H1 (cell line): ENCODE results near the gene WDR27. TPM values are rescaled to one million over a fixed set of nuclear protein-coding genes. Genes with fewer than 3 reads are reported as not detected.

Experiments used
- CTCF ChIA-PET: fragments of 300-600 bp; sonication (Branson Sonifier 250); formaldehyde crosslinking; loops from one replicate; lab custom pipeline; 2021; ENCODE audit not compliant: partially characterized antibody; lab: Charles Lee
- POLR2A ChIA-PET: fragments of 300-600 bp; sonication (Branson Sonifier 250); formaldehyde crosslinking; loops from one replicate; lab custom pipeline; 2021; ENCODE audit warnings: inconsistent platforms; ENCODE audit not compliant: partially characterized antibody; lab: Charles Lee
- DNase-seq, 2 experiments: peaks; one replicate each; pipeline versions ENCODE4 v3.0.0 to v3.0.0-alpha.2; 2010 to 2022; ENCODE audit warnings: low spot score in 2 of 2, low read depth in 1 of 2, mixed read lengths in 1 of 2
- FAIRE-seq: peaks from 2 replicates; lab custom pipeline; 2011; peaks lifted over from hg19 to GRCh38; lab: Jason Lieb, UNC
- H2AFZ ChIP-seq: 2 replicates; pipeline ENCODE4 v1.8.1; 2012; ENCODE audit warnings: low read length, inconsistent platforms
- H2AK5ac ChIP-seq: 2 replicates; pipeline ENCODE4 v1.6.1; 2013; ENCODE audit warnings: low read depth, low read length
- H2BK120ac ChIP-seq: replicated peaks from 2 replicates; pipeline ENCODE3; 2013; ENCODE audit warnings: low read depth, low read length, inconsistent platforms
- H2BK12ac ChIP-seq: 2 replicates; pipeline ENCODE4 v1.6.1; 2013; ENCODE audit warnings: low read depth, low read length
- H2BK15ac ChIP-seq: 2 replicates; pipeline ENCODE4 v1.6.1; 2013; ENCODE audit warnings: low read length
- H2BK20ac ChIP-seq: 2 replicates; pipeline ENCODE4 v1.6.1; 2013; ENCODE audit warnings: low read length
- H2BK5ac ChIP-seq: 2 replicates; pipeline ENCODE4 v1.6.1; 2013; ENCODE audit warnings: low read depth, low read length
- H3K14ac ChIP-seq: 2 replicates; pipeline ENCODE4 v1.6.1; 2013; ENCODE audit warnings: inconsistent platforms; ENCODE audit not compliant: insufficient read length
- H3K18ac ChIP-seq: 2 replicates; pipeline ENCODE4 v1.6.1; 2013; ENCODE audit warnings: low read length; ENCODE audit errors: extremely low read depth
- H3K23ac ChIP-seq: 2 replicates; pipeline ENCODE4 v1.6.1; 2013; ENCODE audit warnings: inconsistent platforms; ENCODE audit not compliant: insufficient read length
- H3K23me2 ChIP-seq: 2 replicates; pipeline ENCODE4 v1.6.1; 2013; ENCODE audit warnings: low read depth, low read length
- H3K27ac ChIP-seq: 2 replicates; pipeline ENCODE4 v1.6.1; 2011; ENCODE audit warnings: low read depth, low read length, inconsistent platforms
- H3K27me3 ChIP-seq, 4 experiments: replicated peaks in 1 of 4; 1 replicate in 1 of 4; 2 replicates in 3 of 4; pipeline versions ENCODE4 v1.6.1 to v1.8.1; 2011 to 2013; ENCODE audit warnings: low read length in 3 of 4, mild to moderate bottlenecking in 3 of 4, inconsistent platforms in 2 of 4, mixed read lengths in 2 of 4, moderate library complexity in 1 of 4; ENCODE audit not compliant: control insufficient read depth in 3 of 4, insufficient read depth in 3 of 4; ENCODE audit errors: extremely low read depth in 1 of 4
- H3K36me3 ChIP-seq, 4 experiments: 2 replicates each; pipeline versions ENCODE4 v1.6.1 to v1.8.1; 2011 to 2013; ENCODE audit warnings: mild to moderate bottlenecking in 4 of 4, low read length in 3 of 4, moderate library complexity in 2 of 4, control low read depth in 1 of 4, inconsistent platforms in 1 of 4; ENCODE audit not compliant: insufficient read depth in 4 of 4, control insufficient read depth in 2 of 4
- H3K4ac ChIP-seq: replicated peaks from 2 replicates; pipeline ENCODE3; 2013; ENCODE audit warnings: low read length, low read depth, mixed read lengths, inconsistent platforms; ENCODE audit not compliant: insufficient read length
- H3K4me1 ChIP-seq, 4 experiments: replicated peaks in 1 of 4; 1 replicate in 1 of 4; 2 replicates in 3 of 4; pipeline versions ENCODE4 v1.6.1 to v1.8.1; 2011 to 2013; ENCODE audit warnings: low read length in 3 of 4, inconsistent platforms in 2 of 4, mixed read lengths in 1 of 4; ENCODE audit not compliant: insufficient read depth in 4 of 4, control insufficient read depth in 3 of 4
- H3K4me2 ChIP-seq, 2 experiments: 2 replicates each; pipeline versions ENCODE4 v1.6.1 to v1.8.1; 2011 to 2013; ENCODE audit warnings: low read depth in 2 of 2, low read length in 2 of 2, control low read depth in 1 of 2, inconsistent platforms in 1 of 2, mild to moderate bottlenecking in 1 of 2; ENCODE audit not compliant: insufficient read depth in 1 of 2
- H3K4me3 ChIP-seq, 4 experiments: fragments of 200-600, 300-600 bp in 1 of 4; sonication (generic), shearing (Covaris generic), sonication (Bioruptor Twin) in 1 of 4; 2 replicates each; pipeline versions ENCODE4 v1.5.1 to v1.8.1; 2011 to 2016; ENCODE audit warnings: low read length in 4 of 4, low read depth in 3 of 4, control low read depth in 2 of 4, inconsistent platforms in 2 of 4, mild to moderate bottlenecking in 2 of 4, mixed read lengths in 1 of 4, moderate library complexity in 1 of 4; ENCODE audit not compliant: insufficient read depth in 2 of 4; ENCODE audit errors: extremely low read depth in 1 of 4
- H3K56ac ChIP-seq: replicated peaks from 2 replicates; pipeline ENCODE3; 2013; ENCODE audit warnings: low read depth, mild to moderate bottlenecking, mixed read lengths, low read length, inconsistent platforms; ENCODE audit not compliant: insufficient read length
- H3K79me1 ChIP-seq: 2 replicates; pipeline ENCODE4 v1.6.1; 2013; ENCODE audit warnings: low read depth, low read length, control low read depth
- H3K79me2 ChIP-seq, 2 experiments: 2 replicates each; pipeline versions ENCODE4 v1.6.1 to v1.8.1; 2012 to 2013; ENCODE audit warnings: low read length in 2 of 2, mild to moderate bottlenecking in 2 of 2, inconsistent platforms in 1 of 2; ENCODE audit not compliant: insufficient read depth in 2 of 2, control insufficient read depth in 1 of 2
- H3K9ac ChIP-seq, 4 experiments: replicated peaks in 1 of 4; 1 replicate in 1 of 4; 2 replicates in 3 of 4; pipeline versions ENCODE4 v1.6.1 to v1.8.1; 2011 to 2013; ENCODE audit warnings: low read depth in 3 of 4, low read length in 3 of 4, control low read depth in 2 of 4, mild to moderate bottlenecking in 2 of 4, moderate library complexity in 2 of 4, inconsistent platforms in 1 of 4; ENCODE audit errors: extremely low read depth in 1 of 4
- H3K9me3 ChIP-seq, 2 experiments: 2 replicates each; pipeline versions ENCODE4 v1.6.1 to v1.8.1; 2012 to 2013; ENCODE audit warnings: mild to moderate bottlenecking in 2 of 2, moderate library complexity in 2 of 2, control low read depth in 1 of 2, inconsistent platforms in 1 of 2, low read depth in 1 of 2, low read length in 1 of 2, mixed read lengths in 1 of 2; ENCODE audit not compliant: insufficient read depth in 2 of 2
- H4K20me1 ChIP-seq, 2 experiments: replicated peaks in 1 of 2; 2 replicates each; pipeline versions ENCODE3 to v1.8.1; 2011 to 2013; ENCODE audit warnings: inconsistent platforms in 2 of 2, low read length in 2 of 2, mild to moderate bottlenecking in 1 of 2; ENCODE audit not compliant: insufficient read depth in 2 of 2, control insufficient read depth in 1 of 2
- H4K5ac ChIP-seq: 2 replicates; pipeline ENCODE4 v1.6.1; 2013; ENCODE audit warnings: low read length, low read depth, mixed read lengths, inconsistent platforms; ENCODE audit not compliant: insufficient read length
- H4K8ac ChIP-seq: 2 replicates; pipeline ENCODE4 v1.8.0; 2013; ENCODE audit warnings: mild to moderate bottlenecking, moderate library complexity, low read length, inconsistent platforms; ENCODE audit not compliant: insufficient read depth; ENCODE audit errors: extremely low read depth
- H4K91ac ChIP-seq: replicated peaks from 2 replicates; pipeline ENCODE3; 2013; ENCODE audit warnings: low read length, mixed read lengths, inconsistent platforms; ENCODE audit not compliant: insufficient read length
- ATF2 ChIP-seq: IDR thresholded peaks from 2 replicates; pipeline ENCODE4 v1.6.1; 2012; ENCODE audit warnings: low read length, inconsistent platforms
- BCL11A ChIP-seq, 2 experiments: IDR thresholded peaks; one replicate each; pipeline ENCODE4 v1.6.1; 2011; ENCODE audit warnings: low read depth in 2 of 2, low read length in 2 of 2, mild to moderate bottlenecking in 2 of 2
- CEBPB ChIP-seq: IDR thresholded peaks from 2 replicates; pipeline ENCODE4 v1.6.1; 2012; ENCODE audit warnings: low read depth, low read length
- POU5F1 ChIP-seq: IDR thresholded peaks from 2 replicates; pipeline ENCODE4 v1.6.1; 2011; ENCODE audit warnings: low read depth, mild to moderate bottlenecking, low read length, moderate library complexity
- RBBP5 ChIP-seq: IDR thresholded peaks from 2 replicates; pipeline ENCODE4 v1.7.1; 2012; ENCODE audit warnings: low read depth, mild to moderate bottlenecking, inconsistent platforms, low read length, moderate library complexity, borderline replicate concordance
- SP1 ChIP-seq: IDR thresholded peaks from 2 replicates; pipeline ENCODE4 v1.6.1; 2011; ENCODE audit warnings: low read depth, low read length
- WGBS, 2 experiments: shearing (Covaris generic) in 1 of 2; methylation state at CpG; one replicate each; pipeline versions ENCODE4 v1.1.6 to v1.1.7; 2013 to 2015; ENCODE audit warnings: low lambda C conversion rate in 2 of 2, mixed read lengths in 2 of 2, inconsistent platforms in 1 of 2, low coverage in 1 of 2, missing lambda C conversion rate in 1 of 2; ENCODE audit not compliant: insufficient replicate concordance in 2 of 2, insufficient coverage in 1 of 2, insufficient read length in 1 of 2; ENCODE audit errors: extremely low coverage in 1 of 2, missing lambda C conversion rate in 1 of 2; 5-methylcytosine and 5-hydroxymethylcytosine counted together
- polyA plus RNA-seq, 7 experiments: library from polyadenylated mRNA; depleted of rRNA in 3 of 7; stranded (reverse) in 5 of 7; unstranded in 2 of 7; fragments of >200 nt in 5 of 7; fragments of 200-250 nt in 2 of 7; gene quantifications; 1 replicate in 5 of 7; 2 replicates in 1 of 7; 4 replicates in 1 of 7; pipeline versions ENCODE4 v1.2.1 to v1.2.3, GENCODE V29; 2011 to 2013; ENCODE audit warnings: missing spikeins in 2 of 7, mixed read lengths in 2 of 7
- total RNA-seq: library from RNA; stranded (reverse); fragmentation: NEBNext Ultra II Directional; extraction: Animal tissue kit (Norgen Biotek cat#: 25700); gene quantifications from 2 replicates; pipeline ENCODE4 v1.2.1, GENCODE V29; 2021

Gene WDR27
- total and polyA plus RNA-seq, 2 of the 8 experiments (the other 6 are each of a cell fraction or from before 2014, with no cell fraction given) = 53.6 to 68.6 TPM

DNA sequence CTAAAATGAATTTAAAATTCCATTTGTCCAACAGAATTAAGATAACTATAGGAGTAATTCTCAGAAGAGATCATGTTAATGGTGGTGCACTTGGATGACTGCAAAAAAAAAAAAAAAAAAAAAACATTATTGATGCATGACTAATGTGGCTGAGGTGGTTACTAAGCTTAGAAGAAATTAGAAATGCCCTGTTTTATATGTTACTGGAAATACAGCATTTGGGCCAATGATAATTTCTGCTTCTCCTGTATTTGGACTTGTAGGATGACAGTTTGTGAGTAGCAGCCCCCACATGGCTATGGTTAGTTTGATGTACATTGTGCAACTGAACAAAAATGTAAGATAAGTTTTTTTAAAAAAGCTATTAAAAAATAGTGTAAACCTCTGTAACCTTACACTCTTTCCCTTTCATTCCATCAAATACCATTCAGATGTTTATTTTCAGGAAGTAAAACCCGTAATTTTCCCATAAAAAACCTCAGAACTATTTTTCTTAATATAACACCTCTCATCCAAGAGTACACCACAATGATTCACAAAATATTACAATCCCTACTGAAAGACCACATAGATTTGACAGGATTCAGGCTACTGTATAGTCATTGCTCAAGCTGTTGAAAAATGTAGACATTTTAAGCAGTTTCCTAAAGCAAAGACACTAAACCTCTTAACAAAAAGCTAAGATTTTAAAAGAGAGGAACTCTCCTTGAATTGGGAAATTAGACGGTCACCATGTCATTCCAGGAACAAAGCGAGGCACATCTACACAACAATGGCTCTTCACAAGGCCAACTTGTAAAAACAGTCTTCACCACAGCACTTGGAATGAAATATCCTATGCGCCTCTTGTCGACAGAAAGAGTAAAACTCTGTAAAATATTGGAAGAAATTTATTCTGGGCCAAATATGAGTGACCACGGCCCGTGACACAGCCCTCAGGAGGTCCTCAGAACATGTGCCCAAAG, 83.0 kb downstream of the WDR27 start:
- no peaks in the 10 kb centered on the region for H3K27me3 ChIP-seq
- H2BK20ac ChIP-seq = no peak overlapping the region
- no peak overlapping the region for H3K23ac ChIP-seq
- H3K36me3 ChIP-seq = peaks cover 0 to under 1% (median 0%) of the 10 kb centered on the region in 4 experiments; a peak in 2 of 8 replicates
- no peak overlapping the region for H3K14ac ChIP-seq
- H3K4me2 ChIP-seq = peak overlapping the region; percentile 45 to 49; a peak in 3 of 4 replicates
- H3K9ac ChIP-seq = no peak overlapping the region
- peak; percentile 72 for FAIRE-seq
- H2BK120ac ChIP-seq = peak overlapping the region; percentile 82
- WGBS, 2 experiments = 47% methylated on average over 7 of the region's 7 CpGs; no CpG with 5 or more reads in 1 of the 2 experiments
- no peak overlapping the region for H4K91ac ChIP-seq
- ChIA-PET CTCF (interaction anchor here (0.6 to 1.2 kb wide), 2 partner anchors 43 to 912 kb away, joined by 3 read pairs; no protein-coding TSS in a partner anchor), POLR2A (interaction anchor here (0.6 to 2.3 kb wide), 5 partner anchors 18 to 115 kb away, joined by 3 to 5 read pairs (median 3); no protein-coding TSS in a partner anchor)
- TF ChIP-seq ATF2 = no peak
- 0 out of 2 replicates have a peak, but pooled peaks have one; percentile 9 for TF ChIP-seq CEBPB
- no peak for TF ChIP-seq RBBP5
- no peak for TF ChIP-seq SP1
- peak; percentile 37; the same call in 1 of the 2 replicates for TF ChIP-seq POU5F1
- TF ChIP-seq BCL11A (IDR thresholded peaks at IDR 0.05; ENCODE audit: low read depth in 2 of 2, low read length in 2 of 2) = no peak
- no peak overlapping the region for H2BK15ac ChIP-seq
- peak overlapping the region; percentile 84; the same call in 1 of the 2 replicates for H2BK12ac ChIP-seq
- peak overlapping the region in 1 of 4 experiments; percentile 35; a peak in 2 of 8 replicates for H3K4me3 ChIP-seq
- no peak overlapping the region for H4K8ac ChIP-seq
- peaks cover 3 to 25% (median 22%) of the 10 kb centered on the region in 4 experiments for H3K4me1 ChIP-seq
- H2BK5ac ChIP-seq = peak overlapping the region; percentile 66; the same call in 1 of the 2 replicates
- peaks cover 2 to 4% of the 10 kb centered on the region in 2 experiments for H4K20me1 ChIP-seq
- H3K27ac ChIP-seq = no peak overlapping the region; the same call in 1 of the 2 replicates
- no peak overlapping the region for H3K18ac ChIP-seq
- no peak for DNase-seq
- H3K79me1 ChIP-seq = peaks cover 3% of the 10 kb centered on the region
- H3K56ac ChIP-seq = no peak overlapping the region
- no peak overlapping the region for H2AFZ ChIP-seq
- no peak overlapping the region for H4K5ac ChIP-seq
- H3K79me2 ChIP-seq = peaks cover 4% of the 10 kb centered on the region in 2 experiments; a peak in 2 of 4 replicates
- H2AK5ac ChIP-seq = no peak overlapping the region
- no peak overlapping the region for H3K4ac ChIP-seq
- no peaks in the 10 kb centered on the region for H3K9me3 ChIP-seq
- peaks cover 7% of the 10 kb centered on the region for H3K23me2 ChIP-seq
